GM12872 (cell line): ENCODE measurements around the gene DCC.

Experiments used
- TF ChIP-seq, protein P1 (sequence below): IDR thresholded peaks from 3 replicates; pipeline ENCODE4 v1.5.1; 2011; ENCODE audit warnings: low read depth, mild to moderate bottlenecking, low read length, moderate library complexity; ENCODE audit not compliant: insufficient read depth

The DCC gene

GRCh38 chr18:52610451-52611115 lies 270.6 kb downstream of the DCC start:
- TF ChIP-seq, protein P1, sequence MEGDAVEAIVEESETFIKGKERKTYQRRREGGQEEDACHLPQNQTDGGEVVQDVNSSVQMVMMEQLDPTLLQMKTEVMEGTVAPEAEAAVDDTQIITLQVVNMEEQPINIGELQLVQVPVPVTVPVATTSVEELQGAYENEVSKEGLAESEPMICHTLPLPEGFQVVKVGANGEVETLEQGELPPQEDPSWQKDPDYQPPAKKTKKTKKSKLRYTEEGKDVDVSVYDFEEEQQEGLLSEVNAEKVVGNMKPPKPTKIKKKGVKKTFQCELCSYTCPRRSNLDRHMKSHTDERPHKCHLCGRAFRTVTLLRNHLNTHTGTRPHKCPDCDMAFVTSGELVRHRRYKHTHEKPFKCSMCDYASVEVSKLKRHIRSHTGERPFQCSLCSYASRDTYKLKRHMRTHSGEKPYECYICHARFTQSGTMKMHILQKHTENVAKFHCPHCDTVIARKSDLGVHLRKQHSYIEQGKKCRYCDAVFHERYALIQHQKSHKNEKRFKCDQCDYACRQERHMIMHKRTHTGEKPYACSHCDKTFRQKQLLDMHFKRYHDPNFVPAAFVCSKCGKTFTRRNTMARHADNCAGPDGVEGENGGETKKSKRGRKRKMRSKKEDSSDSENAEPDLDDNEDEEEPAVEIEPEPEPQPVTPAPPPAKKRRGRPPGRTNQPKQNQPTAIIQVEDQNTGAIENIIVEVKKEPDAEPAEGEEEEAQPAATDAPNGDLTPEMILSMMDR, result no peak

DNA sequence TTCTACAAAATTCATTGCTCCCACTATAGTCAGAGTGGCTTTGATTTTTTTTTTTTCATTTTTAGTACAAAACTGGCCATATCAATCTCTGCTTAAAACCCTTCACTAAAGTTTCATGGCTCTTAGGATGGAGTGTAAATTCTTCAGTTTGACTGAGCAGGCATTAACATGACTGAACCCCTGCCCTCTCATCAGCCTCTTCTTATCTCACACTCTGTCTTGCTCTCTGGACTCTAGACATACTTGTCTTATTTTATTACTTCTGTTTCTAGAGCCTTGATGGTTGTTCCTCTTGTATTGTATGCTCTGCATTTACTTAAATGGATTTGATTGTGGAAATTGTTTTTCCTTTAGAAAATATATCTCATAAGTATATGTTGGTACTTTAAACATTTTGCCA lies 272.4 kb downstream of the DCC start:
- TF ChIP-seq, protein P1, result no peak

DNA sequence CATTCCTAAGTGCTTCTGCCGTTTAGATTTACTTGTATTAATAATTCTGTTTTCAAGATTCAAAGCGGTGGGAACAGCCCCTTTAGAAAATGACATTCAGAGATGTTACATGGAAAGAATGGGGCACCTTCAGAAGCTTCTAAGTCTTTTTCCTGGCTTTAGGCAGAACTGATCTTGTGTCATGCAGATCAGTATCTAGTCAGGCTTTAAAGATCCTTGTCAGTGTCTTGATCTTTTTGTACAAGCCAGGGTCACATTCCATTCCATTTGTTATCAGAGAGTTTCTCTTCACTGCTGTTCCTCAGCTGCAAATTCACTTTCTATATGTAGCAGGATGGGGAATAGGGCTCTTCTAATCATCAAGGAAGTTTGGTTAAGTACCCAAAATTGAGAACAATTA lies 275.3 kb downstream of the DCC start:
- TF ChIP-seq, protein P1, result no peak

DNA sequence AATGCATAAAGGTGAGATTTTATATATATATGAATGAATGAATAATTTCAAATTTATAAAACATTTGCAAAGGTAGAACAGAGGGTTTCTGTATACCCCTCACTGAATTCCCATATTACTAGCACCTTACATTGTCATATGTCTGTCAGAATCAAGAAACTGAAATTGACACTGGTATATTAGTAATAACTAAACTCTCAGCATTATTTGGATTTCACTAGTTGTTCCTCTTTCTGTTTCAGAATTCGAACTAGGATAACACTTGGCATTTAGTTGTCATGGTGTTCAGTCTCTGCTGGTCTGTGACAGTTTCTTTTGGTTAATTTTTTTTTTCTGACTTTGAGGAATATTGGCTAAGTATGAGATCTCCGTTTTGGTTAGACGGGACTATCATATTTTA lies 275.9 kb downstream of the DCC start:
- TF ChIP-seq, protein P1, result no peak

DNA sequence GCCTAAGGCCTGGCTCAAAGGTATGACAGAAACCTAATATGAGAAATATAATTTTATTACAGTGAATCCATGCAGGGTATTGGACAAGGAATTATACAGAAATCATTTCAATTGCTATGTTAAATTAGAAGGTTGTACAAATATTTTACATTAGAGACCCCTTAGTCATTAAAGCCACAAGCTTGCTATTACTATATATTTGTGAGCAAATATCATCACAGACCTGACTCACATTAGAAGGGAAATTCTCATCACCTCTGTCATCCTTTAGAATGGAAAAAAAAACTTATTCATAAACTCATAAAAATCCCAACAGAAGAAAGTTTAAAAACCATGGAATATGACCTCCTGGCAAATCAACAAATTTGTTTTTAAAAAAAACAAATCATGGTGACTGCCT lies 277.9 kb downstream of the DCC start:
- TF ChIP-seq, protein P1, result no peak

DNA sequence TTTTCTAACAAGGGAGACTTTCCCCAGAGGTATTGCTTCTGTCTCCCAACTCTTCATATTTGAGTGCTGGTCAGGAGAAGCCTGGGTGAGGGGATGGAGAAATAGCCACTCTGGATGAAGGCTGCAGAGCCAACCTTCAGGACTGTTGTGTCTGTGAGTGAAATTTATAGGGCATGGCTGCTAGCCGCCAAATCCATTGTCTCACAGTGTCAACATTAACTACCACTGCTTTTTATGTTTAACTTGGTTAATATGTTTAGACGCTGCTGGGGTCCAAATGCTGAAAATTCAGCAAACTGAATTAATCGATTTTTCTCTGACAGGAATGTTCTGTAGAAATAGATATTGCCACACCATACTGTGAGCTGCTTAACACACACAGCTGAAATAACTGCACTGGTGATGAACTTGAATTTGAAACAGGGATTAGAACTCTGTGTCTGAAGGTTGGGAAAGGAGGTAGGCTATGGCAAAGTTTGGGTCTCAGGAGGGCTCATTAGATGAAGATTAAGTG lies 281.0 kb downstream of the DCC start:
- TF ChIP-seq, protein P1, result no peak

DNA sequence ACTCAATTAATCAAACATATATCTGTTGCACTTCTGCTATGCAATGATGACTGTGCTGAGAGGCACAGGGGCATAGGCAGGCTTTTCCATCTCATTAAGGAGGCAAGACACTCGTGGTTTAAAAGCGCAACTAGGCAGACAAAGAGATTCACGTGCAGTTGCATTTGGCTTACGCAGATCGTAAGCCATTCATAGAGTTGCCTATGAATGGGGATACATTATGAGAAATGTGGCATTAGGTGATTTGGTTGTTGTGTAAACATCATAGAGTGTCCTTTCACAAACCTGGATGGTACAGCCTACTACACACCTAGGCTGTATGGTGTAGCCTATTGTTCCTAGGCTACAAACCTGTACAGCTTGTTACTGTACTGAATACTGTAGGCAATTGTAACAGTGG lies 284.7 kb downstream of the DCC start:
- TF ChIP-seq, protein P1, result no peak
